Nephron progenitor cell (in vitro differentiated cells): ENCODE results near the gene CD300A.
"Not testable (repeated sequence)": the region's sequence is repeated elsewhere in the genome, so short reads cannot be mapped to it uniquely, and the experiment has no call there.

Source experiments
- DNase-seq: peaks from one replicate; pipeline ENCODE4 v3.0.0; 2021
- H3K27ac Mint-ChIP-seq: 2 replicates; pipeline ENCODE4 v1.8.0; 2021; ENCODE audit warnings: mild to moderate bottlenecking, moderate library complexity, mixed read lengths
- H3K27me3 Mint-ChIP-seq: 2 replicates; pipeline ENCODE4 v1.8.0; 2021; ENCODE audit warnings: mild to moderate bottlenecking, low read depth, mixed read lengths; ENCODE audit not compliant: poor library complexity
- H3K36me3 Mint-ChIP-seq: 2 replicates; pipeline ENCODE4 v1.8.0; 2021; ENCODE audit warnings: low read depth, mixed read lengths
- H3K4me1 Mint-ChIP-seq: 2 replicates; pipeline ENCODE4 v1.8.0; 2021; ENCODE audit warnings: mixed read lengths
- H3K4me3 Mint-ChIP-seq: 2 replicates; pipeline ENCODE4 v1.8.0; 2021; ENCODE audit warnings: mild to moderate bottlenecking, moderate library complexity, mixed read lengths
- H3K9me3 Mint-ChIP-seq: 2 replicates; pipeline ENCODE4 v1.8.0; 2021; ENCODE audit warnings: mild to moderate bottlenecking, moderate library complexity, mixed read lengths
- TF ChIP-seq, protein P1 (sequence below): fragments of 200-600 bp; sonication (generic); IDR thresholded peaks from 2 replicates; pipeline ENCODE4 v1.5.0; 2021; ENCODE audit warnings: antibody characterized with exemption

The CD300A gene

GRCh38 chr17:74493331-74493833 is 26.9 kb downstream of the CD300A start:
- TF ChIP-seq, protein P1, sequence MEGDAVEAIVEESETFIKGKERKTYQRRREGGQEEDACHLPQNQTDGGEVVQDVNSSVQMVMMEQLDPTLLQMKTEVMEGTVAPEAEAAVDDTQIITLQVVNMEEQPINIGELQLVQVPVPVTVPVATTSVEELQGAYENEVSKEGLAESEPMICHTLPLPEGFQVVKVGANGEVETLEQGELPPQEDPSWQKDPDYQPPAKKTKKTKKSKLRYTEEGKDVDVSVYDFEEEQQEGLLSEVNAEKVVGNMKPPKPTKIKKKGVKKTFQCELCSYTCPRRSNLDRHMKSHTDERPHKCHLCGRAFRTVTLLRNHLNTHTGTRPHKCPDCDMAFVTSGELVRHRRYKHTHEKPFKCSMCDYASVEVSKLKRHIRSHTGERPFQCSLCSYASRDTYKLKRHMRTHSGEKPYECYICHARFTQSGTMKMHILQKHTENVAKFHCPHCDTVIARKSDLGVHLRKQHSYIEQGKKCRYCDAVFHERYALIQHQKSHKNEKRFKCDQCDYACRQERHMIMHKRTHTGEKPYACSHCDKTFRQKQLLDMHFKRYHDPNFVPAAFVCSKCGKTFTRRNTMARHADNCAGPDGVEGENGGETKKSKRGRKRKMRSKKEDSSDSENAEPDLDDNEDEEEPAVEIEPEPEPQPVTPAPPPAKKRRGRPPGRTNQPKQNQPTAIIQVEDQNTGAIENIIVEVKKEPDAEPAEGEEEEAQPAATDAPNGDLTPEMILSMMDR = peak; percentile 94
- Mint-ChIP-seq H3K36me3 (no peaks in the 10 kb centered on the region), H3K9me3 (peaks cover 12% of the 10 kb centered on the region), H3K4me1 (no peaks in the 10 kb centered on the region), H3K27ac (no peak overlapping the region), H3K4me3 (no peak overlapping the region), H3K27me3 (peaks cover 42% of the 10 kb centered on the region)
- peak; percentile 84 for DNase-seq

DNA sequence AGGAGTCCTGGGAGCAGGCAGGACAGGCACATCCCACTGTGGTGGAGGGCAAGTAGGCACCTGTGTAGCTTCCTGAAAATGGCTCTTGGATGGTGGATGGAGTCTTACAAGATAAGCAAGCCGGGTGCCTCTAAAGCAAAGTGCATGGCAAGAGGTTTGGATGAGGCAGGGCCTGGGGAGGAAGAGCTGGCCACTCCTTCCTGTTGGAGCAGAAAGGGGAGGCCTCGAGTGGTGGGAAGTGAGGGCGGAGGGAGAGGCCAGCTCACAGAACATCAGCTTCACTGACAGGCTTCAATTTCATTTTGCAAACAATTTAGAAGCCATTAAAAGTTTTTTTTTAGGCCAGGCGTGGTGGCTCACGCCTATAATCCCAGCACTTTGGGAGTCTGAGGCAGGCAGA is 31.0 kb downstream of the CD300A start:
- H3K27me3 Mint-ChIP-seq = peaks cover 50% of the 10 kb centered on the region
- H3K27ac Mint-ChIP-seq = no peak overlapping the region
- H3K4me3 Mint-ChIP-seq = no peak overlapping the region
- no peaks in the 10 kb centered on the region for H3K36me3 Mint-ChIP-seq
- no peaks in the 10 kb centered on the region for H3K9me3 Mint-ChIP-seq
- no peak for DNase-seq
- H3K4me1 Mint-ChIP-seq = no peaks in the 10 kb centered on the region
- TF ChIP-seq, protein P1 = no peak

GRCh38 chr17:74499992-74500391 is 33.6 kb downstream of the CD300A start:
- TF ChIP-seq, protein P1 = no peak
- no peak for DNase-seq
- Mint-ChIP-seq H3K36me3 (no peaks in the 10 kb centered on the region), H3K4me1 (no peaks in the 10 kb centered on the region), H3K27me3 (peaks cover 36% of the 10 kb centered on the region), H3K27ac (no peak overlapping the region), H3K9me3 (no peaks in the 10 kb centered on the region), H3K4me3 (no peak overlapping the region)

DNA sequence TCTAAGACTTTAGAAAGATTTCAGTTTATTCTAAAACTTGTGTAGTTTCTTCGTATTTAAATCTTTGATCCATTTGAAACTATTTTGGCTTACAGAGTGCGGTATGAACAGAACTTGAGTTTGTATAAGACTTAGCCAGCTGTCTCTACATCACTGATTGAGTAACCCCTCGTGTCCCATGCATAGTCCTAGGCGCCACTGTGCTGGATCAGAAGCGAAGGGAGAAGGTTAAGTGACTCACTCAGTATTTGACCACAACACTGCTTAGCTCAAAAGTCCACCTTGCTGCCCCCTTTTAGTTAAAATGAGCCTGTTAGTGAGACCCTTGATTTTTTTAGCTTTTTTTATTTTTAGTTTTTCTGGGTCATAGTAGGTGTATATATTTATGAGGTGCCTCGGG is 36.4 kb downstream of the CD300A start:
- H3K27me3 Mint-ChIP-seq = peaks cover 31% of the 10 kb centered on the region
- no peaks in the 10 kb centered on the region for H3K36me3 Mint-ChIP-seq
- H3K4me3 Mint-ChIP-seq = no peak overlapping the region
- TF ChIP-seq, protein P1 = no peak
- no peaks in the 10 kb centered on the region for H3K9me3 Mint-ChIP-seq
- DNase-seq = no peak
- H3K27ac Mint-ChIP-seq = no peak overlapping the region
- no peaks in the 10 kb centered on the region for H3K4me1 Mint-ChIP-seq

DNA sequence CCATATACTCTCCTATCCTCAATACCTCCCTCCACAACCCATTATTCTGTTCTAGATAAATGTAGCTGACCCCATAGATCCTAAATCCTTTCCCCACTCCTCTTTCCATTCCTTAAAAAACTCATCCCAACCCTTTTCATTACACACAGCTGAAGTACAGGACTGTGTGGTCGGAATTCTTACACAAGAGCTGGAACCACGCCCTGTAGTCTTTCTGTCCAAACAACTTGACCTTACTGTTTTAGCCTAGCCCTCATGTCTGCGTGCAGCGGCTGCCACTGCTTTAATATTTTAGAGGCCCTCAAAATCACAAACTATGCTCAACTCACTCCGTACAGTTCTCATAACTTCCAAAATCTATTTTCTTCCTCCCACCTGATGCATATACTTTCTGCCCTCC is 37.5 kb downstream of the CD300A start:
- H3K9me3 Mint-ChIP-seq, H3K27ac Mint-ChIP-seq, DNase-seq, H3K36me3 Mint-ChIP-seq, H3K4me3 Mint-ChIP-seq, H3K4me1 Mint-ChIP-seq: not testable (repeated sequence)
- peaks cover 33% of the 10 kb centered on the region for H3K27me3 Mint-ChIP-seq

DNA sequence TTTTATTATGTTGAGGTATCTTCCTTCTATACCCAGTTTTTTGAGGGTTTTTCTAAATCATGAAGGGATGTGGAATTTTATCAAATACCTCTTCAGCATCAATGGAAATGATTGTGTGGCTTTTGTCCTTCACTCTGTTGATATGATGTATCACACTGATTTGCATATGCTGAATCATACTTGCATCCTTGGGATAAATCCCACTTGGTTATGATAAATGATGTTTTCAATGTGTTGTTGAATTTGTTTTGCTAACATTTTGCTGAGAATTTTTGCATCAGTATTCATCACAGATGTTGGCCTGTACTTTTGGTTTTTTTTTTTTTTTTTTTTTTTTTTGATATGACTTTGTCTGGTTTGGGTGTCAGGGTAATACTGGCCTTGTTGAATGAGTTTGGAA is 41.7 kb downstream of the CD300A start:
- Mint-ChIP-seq H3K4me1 (peaks cover 14% of the 10 kb centered on the region), H3K4me3 (no peak overlapping the region), H3K36me3 (no peaks in the 10 kb centered on the region), H3K27me3 (peaks cover 34% of the 10 kb centered on the region), H3K9me3 (no peaks in the 10 kb centered on the region), H3K27ac (no peak overlapping the region)
- TF ChIP-seq, protein P1 = no peak
- DNase-seq = no peak
